ENCODE measurements around the gene KCTD16.

KCTD16 gene

DNA sequence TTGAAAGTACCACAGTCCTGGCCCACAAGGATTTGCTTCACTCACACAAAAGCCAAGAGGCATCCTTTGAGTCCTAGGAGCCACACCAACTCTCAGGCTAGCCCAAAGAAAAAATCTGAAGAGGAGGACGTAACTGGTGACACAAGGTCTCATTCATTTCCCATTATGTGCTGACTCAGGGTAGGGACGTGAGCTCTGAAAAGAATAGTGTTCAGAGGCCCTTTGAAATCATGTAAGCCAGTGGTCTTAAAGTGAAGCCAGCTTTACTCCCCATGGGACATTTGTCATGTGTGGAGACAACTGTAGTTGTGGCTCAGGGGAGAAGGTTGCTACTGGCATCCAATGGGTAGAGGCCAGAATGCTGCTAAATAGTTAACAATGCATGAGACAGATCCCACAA is 332.4 kb downstream of the KCTD16 start:
- Mint-ChIP-seq H3K27me3 (no peaks in the 10 kb centered on the region), H3K27ac (no peak overlapping the region), H3K36me3 (ENCODE audit: low read depth) (no peaks in the 10 kb centered on the region), H3K4me1 (ENCODE audit: low read depth) (no peaks in the 10 kb centered on the region), H3K4me3 (no peak overlapping the region), H3K9me3 (peaks cover 14% of the 10 kb centered on the region)
- no peak for DNase-seq

DNA sequence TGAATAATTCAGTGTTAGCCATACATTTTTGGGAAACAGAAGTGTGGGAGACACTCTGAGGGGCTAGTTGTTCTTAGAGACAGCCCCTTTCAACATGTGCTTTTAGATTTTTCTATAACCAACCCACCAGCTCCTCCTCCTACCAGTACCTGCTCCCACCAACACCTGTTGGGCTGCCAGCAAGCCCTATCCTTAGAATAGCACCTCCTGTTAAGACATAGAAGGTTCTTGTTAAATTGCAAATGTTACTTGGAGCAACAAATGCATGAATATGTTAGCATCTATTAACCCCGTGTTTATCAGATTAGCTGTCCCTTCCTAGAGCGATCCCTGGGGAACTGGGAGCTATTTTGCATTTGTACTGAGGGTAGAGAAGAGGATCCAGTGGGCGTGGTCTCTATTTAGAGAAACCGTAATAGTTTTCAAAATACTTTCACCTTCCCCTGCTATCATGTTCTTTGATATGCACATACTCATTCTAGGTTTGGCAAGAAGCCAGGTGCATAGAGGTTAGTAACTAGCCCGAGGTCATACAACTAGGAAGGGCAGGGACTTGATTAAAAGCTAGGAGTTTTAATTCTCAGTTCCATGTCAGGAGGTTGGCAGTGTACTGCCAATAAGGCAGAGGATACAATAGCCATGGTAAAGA is 334.4 kb downstream of the KCTD16 start:
- H3K4me3 Mint-ChIP-seq: no peak overlapping the region
- DNase-seq: no peak
- no peak overlapping the region for H3K27ac Mint-ChIP-seq
- H3K4me1 Mint-ChIP-seq (ENCODE audit: low read depth): no peaks in the 10 kb centered on the region
- no peaks in the 10 kb centered on the region for H3K27me3 Mint-ChIP-seq
- H3K9me3 Mint-ChIP-seq: peaks cover 10% of the 10 kb centered on the region
- H3K36me3 Mint-ChIP-seq (ENCODE audit: low read depth): no peaks in the 10 kb centered on the region

DNA sequence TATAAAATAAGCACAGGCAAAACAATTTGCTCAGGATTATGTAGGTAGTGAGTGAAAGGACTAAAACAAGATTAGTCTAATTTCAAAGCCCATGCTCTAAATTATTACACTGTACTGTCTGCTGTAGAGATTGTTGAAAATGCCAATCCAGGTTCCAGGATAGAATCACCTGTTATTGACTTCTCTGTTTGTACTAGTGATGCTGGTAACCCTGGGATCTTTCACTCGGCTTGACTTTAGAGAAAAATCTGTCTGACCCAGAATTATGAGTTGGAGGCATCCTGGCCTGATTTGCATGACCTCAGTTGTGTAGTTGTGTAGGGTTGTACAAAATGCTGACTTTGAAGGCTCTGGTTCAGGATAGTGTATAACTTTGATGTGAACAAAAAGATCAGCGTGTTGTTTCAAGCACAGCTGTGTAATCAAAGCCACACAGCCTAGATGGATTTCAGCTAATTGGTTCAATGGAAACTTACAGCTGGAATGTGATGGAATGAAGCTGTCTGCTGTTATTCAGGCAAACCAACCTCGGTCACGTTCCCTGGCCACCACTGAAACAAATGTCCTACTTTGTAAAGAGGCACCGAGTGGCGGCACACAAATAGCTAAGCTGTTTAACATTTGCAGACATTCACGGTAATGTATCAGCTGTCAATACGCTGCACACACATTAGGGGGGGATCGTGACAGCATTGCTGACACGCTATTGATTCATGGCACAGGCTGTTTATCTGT is 340.3 kb downstream of the KCTD16 start:
- Mint-ChIP-seq H3K9me3 (peaks cover 6% of the 10 kb centered on the region), H3K4me1 (ENCODE audit: low read depth) (no peaks in the 10 kb centered on the region), H3K4me3 (no peak overlapping the region), H3K27ac (no peak overlapping the region), H3K36me3 (ENCODE audit: low read depth) (no peaks in the 10 kb centered on the region), H3K27me3 (no peaks in the 10 kb centered on the region)
- no peak for DNase-seq

DNA sequence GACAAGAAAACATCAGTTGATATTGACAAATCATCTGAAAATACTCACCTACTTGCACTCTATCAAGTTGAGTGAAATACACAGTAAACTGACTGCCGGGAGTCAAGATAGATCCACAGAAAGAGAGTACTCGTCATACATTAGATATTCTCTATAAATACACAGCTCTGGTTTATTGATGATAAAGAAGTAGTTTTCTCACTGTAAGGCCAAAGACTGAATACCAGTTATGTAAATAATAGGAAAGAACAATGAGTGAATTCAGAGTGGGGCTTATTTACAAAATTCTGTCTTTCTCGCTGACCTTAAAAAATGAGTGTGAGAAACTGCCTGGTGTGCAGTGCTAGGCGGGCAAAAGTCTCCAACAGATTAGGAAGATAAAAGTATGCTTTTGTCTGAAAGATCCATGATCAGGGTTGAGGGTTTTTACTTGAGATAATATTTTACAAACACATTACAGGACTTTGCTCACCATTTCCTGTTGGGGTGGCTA is 341.0 kb downstream of the KCTD16 start:
- H3K9me3 Mint-ChIP-seq: peaks cover 6% of the 10 kb centered on the region
- H3K4me1 Mint-ChIP-seq (ENCODE audit: low read depth): no peaks in the 10 kb centered on the region
- H3K4me3 Mint-ChIP-seq: no peak overlapping the region
- H3K27ac Mint-ChIP-seq: no peak overlapping the region
- no peaks in the 10 kb centered on the region for H3K27me3 Mint-ChIP-seq
- H3K36me3 Mint-ChIP-seq (ENCODE audit: low read depth): no peaks in the 10 kb centered on the region
- no peak for DNase-seq

DNA sequence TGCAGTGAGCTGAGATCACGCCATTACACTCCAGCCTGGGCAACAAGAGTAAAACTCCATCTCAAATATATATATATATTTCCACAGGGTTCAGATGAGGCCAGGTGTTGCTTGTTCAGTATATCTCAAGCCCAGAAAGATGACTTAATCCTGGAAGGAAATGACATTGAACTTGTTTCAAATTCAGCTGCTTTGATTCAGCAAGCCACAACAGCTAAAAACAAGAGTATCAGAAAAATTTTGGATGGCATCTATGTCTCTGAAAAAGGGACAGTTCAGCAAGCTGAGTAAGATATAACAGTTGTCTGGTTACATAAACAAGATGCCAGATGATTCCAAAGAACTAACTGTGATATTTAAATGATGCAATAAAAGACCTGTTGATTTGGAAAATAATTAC is 352.0 kb downstream of the KCTD16 start:
- H3K27me3 Mint-ChIP-seq: no peaks in the 10 kb centered on the region
- H3K9me3 Mint-ChIP-seq: peaks cover 2% of the 10 kb centered on the region
- no peak overlapping the region for H3K27ac Mint-ChIP-seq
- no peak overlapping the region for H3K4me3 Mint-ChIP-seq
- DNase-seq: no peak
- no peaks in the 10 kb centered on the region for H3K36me3 Mint-ChIP-seq (ENCODE audit: low read depth)
- no peaks in the 10 kb centered on the region for H3K4me1 Mint-ChIP-seq (ENCODE audit: low read depth)

DNA sequence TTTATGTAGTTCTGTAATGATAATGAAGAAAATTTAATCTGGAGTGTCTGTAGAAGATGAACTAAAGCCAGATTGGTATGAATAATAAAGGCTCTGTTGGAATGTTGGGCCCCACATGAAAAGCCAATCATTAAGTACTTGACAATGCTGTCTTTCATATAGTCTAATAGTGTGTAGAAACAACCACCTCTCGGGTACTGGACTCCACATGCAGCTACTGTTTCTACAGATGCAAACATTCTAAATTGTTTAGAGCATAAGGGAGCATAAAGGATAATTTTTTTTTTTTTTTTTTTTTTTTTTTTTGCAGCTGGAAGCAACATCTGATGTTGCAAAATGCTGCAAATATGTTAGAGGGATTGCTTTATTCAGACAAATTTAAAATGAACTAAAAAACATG is 354.3 kb downstream of the KCTD16 start:
- Mint-ChIP-seq H3K27ac (no peak overlapping the region), H3K4me1 (ENCODE audit: low read depth) (no peaks in the 10 kb centered on the region), H3K27me3 (no peaks in the 10 kb centered on the region), H3K4me3 (no peak overlapping the region), H3K9me3 (peaks cover 2% of the 10 kb centered on the region), H3K36me3 (ENCODE audit: low read depth) (no peaks in the 10 kb centered on the region)
- DNase-seq: no peak

DNA sequence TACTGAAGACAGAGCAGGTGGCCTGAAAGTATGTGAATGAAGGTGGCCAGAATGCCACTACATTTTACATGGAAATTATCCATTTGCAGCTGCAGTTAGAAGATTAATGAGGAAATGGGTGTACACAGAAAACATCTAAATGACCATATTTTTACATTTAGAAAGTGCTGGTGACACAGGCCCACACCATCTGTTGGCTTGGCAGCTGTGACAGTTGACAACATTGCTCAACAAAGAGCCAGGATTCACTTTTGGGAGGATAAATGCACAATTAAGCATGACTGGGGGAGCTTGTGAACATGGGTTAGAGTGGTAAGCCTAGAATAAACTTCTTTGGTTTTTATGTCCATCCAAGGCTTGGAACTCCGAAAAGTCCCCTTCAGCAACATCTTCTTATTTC is 360.5 kb downstream of the KCTD16 start:
- H3K4me1 Mint-ChIP-seq (ENCODE audit: low read depth): no peaks in the 10 kb centered on the region
- DNase-seq: no peak
- no peaks in the 10 kb centered on the region for H3K36me3 Mint-ChIP-seq (ENCODE audit: low read depth)
- no peaks in the 10 kb centered on the region for H3K27me3 Mint-ChIP-seq
- H3K4me3 Mint-ChIP-seq: no peak overlapping the region
- H3K27ac Mint-ChIP-seq: no peak overlapping the region
- H3K9me3 Mint-ChIP-seq: peaks cover 14% of the 10 kb centered on the region

Measured in activated T-cell treated with anti-CD3 and anti-CD28 coated beads, Interleukin-2, amount 50 U/mL, for 24 hours (primary cell).